Midbrain (tissue), 1 donor: ENCODE data around the gene SEL1L3.
"Not testable (repeated sequence)": the region's sequence is repeated elsewhere in the genome, so short reads cannot be mapped to it uniquely, and the experiment has no call there.

Source experiments
- DNase-seq: peaks from one replicate; lab custom pipeline; 2025; lab: John Stamatoyannopoulos, UW

Gene SEL1L3

GRCh38 chr4:25879587-25879986 is 16.8 kb upstream of the SEL1L3 start:
- no peak for DNase-seq

GRCh38 chr4:25879091-25879584 is 16.4 kb upstream of the SEL1L3 start:
- no peak for DNase-seq

GRCh38 chr4:25878676-25879075 is 15.9 kb upstream of the SEL1L3 start:
- no peak for DNase-seq

- DNase-seq, result no peak
Observed at GRCh38 chr4:25875281-25875745, 12.5 kb upstream of the SEL1L3 start.

GRCh38 chr4:25874655-25875054 is 11.9 kb upstream of the SEL1L3 start:
- DNase-seq, result no peak

- no peak for DNase-seq
Observed at GRCh38 chr4:25873632-25874129, 10.9 kb upstream of the SEL1L3 start.

GRCh38 chr4:25872851-25873631 is 10.3 kb upstream of the SEL1L3 start:
- DNase-seq, result no peak

GRCh38 chr4:25870081-25870480 is 7.3 kb upstream of the SEL1L3 start:
- no peak for DNase-seq

- no peak for DNase-seq
Observed at GRCh38 chr4:25867781-25868294, 5.0 kb upstream of the SEL1L3 start.

GRCh38 chr4:25866401-25866800 is 3.6 kb upstream of the SEL1L3 start:
- not testable (repeated sequence) for DNase-seq

- DNase-seq, result no peak
Observed at GRCh38 chr4:25865586-25865985, 2.8 kb upstream of the SEL1L3 start.

GRCh38 chr4:25863831-25864418 is 1.1 kb upstream of the SEL1L3 start:
- no peak for DNase-seq

- DNase-seq, result no peak
Observed at GRCh38 chr4:25863347-25863784, 578 bp upstream of the SEL1L3 start.

- DNase-seq, result no peak
Observed at GRCh38 chr4:25861951-25862410, 807 bp downstream of the SEL1L3 start.

- DNase-seq, result no peak
Observed at GRCh38 chr4:25861280-25861950, 1.4 kb downstream of the SEL1L3 start.

GRCh38 chr4:25860586-25861279 is 2.1 kb downstream of the SEL1L3 start:
- no peak for DNase-seq

GRCh38 chr4:25859429-25860148 is 3.2 kb downstream of the SEL1L3 start:
- no peak for DNase-seq

- DNase-seq, result no peak
Observed at GRCh38 chr4:25857851-25858400, 4.9 kb downstream of the SEL1L3 start.

- no peak for DNase-seq
Observed at GRCh38 chr4:25857403-25857802, 5.4 kb downstream of the SEL1L3 start.

GRCh38 chr4:25856756-25857155 is 6.0 kb downstream of the SEL1L3 start:
- no peak for DNase-seq

GRCh38 chr4:25852103-25852502 is 10.7 kb downstream of the SEL1L3 start:
- DNase-seq, result no peak
